GM23248 (cell line): Measurements from ENCODE around the gene UBXN10.

Experiments
- EZH2 ChIP-seq: fragments of 200-600 bp; sonication (generic); IDR thresholded peaks from 2 replicates; pipeline ENCODE4 v1.6.1; 2018; ENCODE audit warnings: antibody characterized with exemption, mild to moderate bottlenecking; ENCODE audit not compliant: insufficient read depth, poor library complexity, severe bottlenecking
- EZH2phosphoT487 ChIP-seq: fragments of 200-600 bp; sonication (generic); IDR thresholded peaks from 2 replicates; pipeline ENCODE4 v1.6.1; 2018; ENCODE audit warnings: antibody characterized with exemption, moderate library complexity, mild to moderate bottlenecking, low read depth; ENCODE audit not compliant: insufficient read depth

DNA sequence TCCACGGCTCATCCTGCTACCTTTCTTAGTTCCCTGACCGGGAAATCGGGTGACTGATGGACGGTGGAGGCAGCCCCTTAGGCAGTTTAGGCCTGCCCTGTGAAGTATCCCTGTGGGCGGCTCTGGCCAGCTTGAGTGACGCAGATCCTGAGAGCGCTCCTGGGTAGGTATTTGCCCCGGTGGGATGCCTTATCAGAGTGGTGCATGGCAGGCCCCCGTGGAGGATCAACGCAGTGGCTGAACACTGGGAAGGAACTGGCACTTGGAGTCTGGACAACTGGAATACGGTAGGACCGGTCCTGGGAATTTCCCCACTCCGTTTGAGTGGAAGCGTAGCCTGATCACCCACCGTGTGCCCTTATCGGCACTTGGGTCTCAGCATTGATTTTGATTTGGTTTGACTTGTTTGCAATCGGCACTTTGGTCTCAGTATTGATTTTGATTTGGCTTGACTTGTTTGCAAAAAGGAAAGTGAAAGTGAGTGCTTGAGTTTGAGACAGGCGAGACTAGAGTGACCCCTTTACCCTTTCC, 31.5 kb upstream of the UBXN10 start:
- TF ChIP-seq EZH2 (no peak), EZH2phosphoT487 (no peak)
